Activated CD4-positive, alpha-beta T cell treated with anti-CD3 and anti-CD28 coated beads, Interleukin-2, amount 10 ng/mL, durations not matched to agents 24 days and 14 days (primary cell): ENCODE data around the gene MYRF. TPM values are rescaled to one million over a fixed set of nuclear protein-coding genes. Genes with fewer than 3 reads are reported as not detected.
A peak's percentile ranks its signal among the peaks of the same experiment; 100 is the strongest.

Experiments
- DNase-seq: peaks from one replicate; pipeline ENCODE4 v3.0.0; 2022
- H3K27ac Mint-ChIP-seq: one replicate; pipeline ENCODE4 v1.8.0; 2022; ENCODE audit warnings: mild to moderate bottlenecking, mixed read lengths
- H3K27me3 Mint-ChIP-seq: one replicate; pipeline ENCODE4 v1.8.0; 2022; ENCODE audit warnings: mixed read lengths
- H3K36me3 Mint-ChIP-seq: one replicate; pipeline ENCODE4 v1.8.0; 2022; ENCODE audit warnings: low read depth, mild to moderate bottlenecking, mixed read lengths
- H3K4me1 Mint-ChIP-seq: one replicate; pipeline ENCODE4 v1.8.0; 2021; ENCODE audit warnings: mixed read lengths
- H3K4me3 Mint-ChIP-seq: one replicate; pipeline ENCODE4 v1.8.0; 2022; ENCODE audit warnings: mild to moderate bottlenecking, moderate library complexity, mixed read lengths
- H3K9me3 Mint-ChIP-seq: one replicate; pipeline ENCODE4 v1.8.0; 2021; ENCODE audit warnings: mixed read lengths
- intact Hi-C: fragments of 100-400 bp; cut with micrococcal nuclease; formaldehyde crosslinking; loops from one replicate; pipeline ENCODE4 v1.15.1; 2023
- total RNA-seq: library from RNA; stranded (reverse); gene quantifications from 2 replicates; pipeline ENCODE4 v1.2.3, GENCODE V29; 2022

The MYRF gene
- total RNA-seq, 1 donor from 2014 or later: 1.2 TPM

DNA sequence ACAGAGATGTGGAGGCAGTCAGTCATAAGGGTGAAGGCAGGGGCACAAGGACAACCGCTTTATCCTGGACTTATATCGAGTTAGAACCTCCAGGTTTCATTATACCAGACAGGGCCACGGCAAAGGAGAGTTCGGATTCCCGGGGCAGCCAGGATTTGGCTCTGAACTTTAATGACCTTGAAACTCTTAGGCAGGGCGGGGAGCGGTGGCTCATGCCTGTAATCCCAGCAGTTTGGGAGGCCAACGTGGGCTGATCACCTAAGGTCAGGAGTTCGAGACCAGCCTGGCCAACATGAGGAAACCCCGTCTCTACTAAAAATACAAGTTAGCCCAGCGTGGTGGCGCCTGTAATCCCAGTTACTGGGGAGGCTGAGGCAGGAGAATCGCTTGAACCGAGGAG, 1.1 kb upstream of the MYRF start:
- Mint-ChIP-seq H3K27me3 (peaks cover 25% of the 10 kb centered on the region), H3K36me3 (no peaks in the 10 kb centered on the region), H3K4me3 (peak overlapping the region; percentile 39), H3K4me1 (peaks cover 8% of the 10 kb centered on the region), H3K9me3 (no peaks in the 10 kb centered on the region), H3K27ac (no peak overlapping the region)
- no peak for DNase-seq
- intact Hi-C loops: no loop called here

DNA sequence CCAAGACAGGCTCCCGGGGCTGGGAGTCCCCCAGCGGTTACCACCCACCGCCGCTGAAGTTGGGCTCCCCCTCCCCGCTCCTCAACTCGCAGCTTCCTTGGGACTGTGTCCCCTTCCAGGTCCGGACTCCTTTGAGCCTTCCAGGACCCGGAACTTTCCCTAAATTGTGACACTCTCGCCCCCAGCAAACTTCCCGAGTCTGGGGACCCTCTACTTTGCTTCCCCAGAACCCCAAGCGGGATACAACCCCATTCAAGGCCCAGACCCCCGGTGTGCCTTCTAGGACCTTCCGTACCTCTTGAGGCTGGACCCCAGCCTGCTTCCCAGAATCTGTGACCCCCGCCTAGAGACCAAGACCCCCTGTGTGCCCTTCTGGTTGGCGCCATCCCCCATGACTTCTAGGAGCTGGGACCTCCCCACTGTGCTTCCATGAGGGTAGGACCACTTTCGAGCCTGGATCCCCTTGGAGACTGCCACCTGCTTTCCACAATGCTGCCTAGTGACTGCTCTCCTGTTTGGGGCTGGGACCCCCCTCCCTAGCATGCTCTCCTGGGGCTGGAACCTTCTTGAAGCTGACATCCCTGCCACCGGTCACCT, 587 bp downstream of the MYRF start:
- Mint-ChIP-seq H3K9me3 (no peaks in the 10 kb centered on the region), H3K27ac (no peak overlapping the region), H3K36me3 (no peaks in the 10 kb centered on the region), H3K4me3 (peak overlapping the region; percentile 75), H3K4me1 (peaks cover 10% of the 10 kb centered on the region), H3K27me3 (peaks cover 25% of the 10 kb centered on the region)
- intact Hi-C loops: loop anchor here (2.0 kb wide), 1 partner anchor 24 kb away; no protein-coding TSS in a partner anchor
- DNase-seq: no peak

- peaks cover 25% of the 10 kb centered on the region for H3K27me3 Mint-ChIP-seq
- no peak for DNase-seq
- H3K36me3 Mint-ChIP-seq: no peaks in the 10 kb centered on the region
- intact Hi-C loops: loop anchor here (2.0 kb wide), 1 partner anchor 23 kb away; no protein-coding TSS in a partner anchor
- H3K4me1 Mint-ChIP-seq: peaks cover 10% of the 10 kb centered on the region
- H3K9me3 Mint-ChIP-seq: no peaks in the 10 kb centered on the region
- peak overlapping the region; percentile 75 for H3K4me3 Mint-ChIP-seq
- H3K27ac Mint-ChIP-seq: peak overlapping the region; percentile 13
Observed at GRCh38 chr11:61753672-61754071, 1.2 kb downstream of the MYRF start.

- intact Hi-C loops: no loop called here
- no peaks in the 10 kb centered on the region for H3K36me3 Mint-ChIP-seq
- peaks cover 22% of the 10 kb centered on the region for H3K27me3 Mint-ChIP-seq
- H3K4me3 Mint-ChIP-seq: no peak overlapping the region
- H3K9me3 Mint-ChIP-seq: no peaks in the 10 kb centered on the region
- H3K27ac Mint-ChIP-seq: no peak overlapping the region
- H3K4me1 Mint-ChIP-seq: peaks cover 10% of the 10 kb centered on the region
- DNase-seq: no peak
Observed at GRCh38 chr11:61754534-61755482, 2.4 kb downstream of the MYRF start.

GRCh38 chr11:61756147-61756451, 3.7 kb downstream of the MYRF start:
- Mint-ChIP-seq H3K27ac (peak overlapping the region; percentile 60), H3K27me3 (peaks cover 17% of the 10 kb centered on the region), H3K36me3 (no peaks in the 10 kb centered on the region), H3K9me3 (no peaks in the 10 kb centered on the region), H3K4me1 (peaks cover 9% of the 10 kb centered on the region), H3K4me3 (no peak overlapping the region)
- DNase-seq: no peak
- intact Hi-C loops: no loop called here

GRCh38 chr11:61756452-61757212, 4.2 kb downstream of the MYRF start:
- no peaks in the 10 kb centered on the region for H3K36me3 Mint-ChIP-seq
- DNase-seq: no peak
- peaks cover 8% of the 10 kb centered on the region for H3K4me1 Mint-ChIP-seq
- H3K27ac Mint-ChIP-seq: peak overlapping the region; percentile 60
- H3K9me3 Mint-ChIP-seq: no peaks in the 10 kb centered on the region
- no peak overlapping the region for H3K4me3 Mint-ChIP-seq
- intact Hi-C loops: no loop called here
- peaks cover 14% of the 10 kb centered on the region for H3K27me3 Mint-ChIP-seq

- DNase-seq: no peak
- Mint-ChIP-seq H3K36me3 (no peaks in the 10 kb centered on the region), H3K27ac (no peak overlapping the region), H3K4me3 (no peak overlapping the region), H3K4me1 (peaks cover 8% of the 10 kb centered on the region), H3K9me3 (no peaks in the 10 kb centered on the region), H3K27me3 (peaks cover 15% of the 10 kb centered on the region)
- intact Hi-C loops: no loop called here
Observed at GRCh38 chr11:61757213-61757862, 4.9 kb downstream of the MYRF start.

- intact Hi-C loops: no loop called here
- Mint-ChIP-seq H3K4me3 (no peak overlapping the region), H3K27ac (no peak overlapping the region), H3K36me3 (no peaks in the 10 kb centered on the region), H3K4me1 (peaks cover 5% of the 10 kb centered on the region), H3K9me3 (no peaks in the 10 kb centered on the region), H3K27me3 (peaks cover 3% of the 10 kb centered on the region)
- no peak for DNase-seq
Observed at GRCh38 chr11:61760946-61761345, 8.5 kb downstream of the MYRF start.

DNA sequence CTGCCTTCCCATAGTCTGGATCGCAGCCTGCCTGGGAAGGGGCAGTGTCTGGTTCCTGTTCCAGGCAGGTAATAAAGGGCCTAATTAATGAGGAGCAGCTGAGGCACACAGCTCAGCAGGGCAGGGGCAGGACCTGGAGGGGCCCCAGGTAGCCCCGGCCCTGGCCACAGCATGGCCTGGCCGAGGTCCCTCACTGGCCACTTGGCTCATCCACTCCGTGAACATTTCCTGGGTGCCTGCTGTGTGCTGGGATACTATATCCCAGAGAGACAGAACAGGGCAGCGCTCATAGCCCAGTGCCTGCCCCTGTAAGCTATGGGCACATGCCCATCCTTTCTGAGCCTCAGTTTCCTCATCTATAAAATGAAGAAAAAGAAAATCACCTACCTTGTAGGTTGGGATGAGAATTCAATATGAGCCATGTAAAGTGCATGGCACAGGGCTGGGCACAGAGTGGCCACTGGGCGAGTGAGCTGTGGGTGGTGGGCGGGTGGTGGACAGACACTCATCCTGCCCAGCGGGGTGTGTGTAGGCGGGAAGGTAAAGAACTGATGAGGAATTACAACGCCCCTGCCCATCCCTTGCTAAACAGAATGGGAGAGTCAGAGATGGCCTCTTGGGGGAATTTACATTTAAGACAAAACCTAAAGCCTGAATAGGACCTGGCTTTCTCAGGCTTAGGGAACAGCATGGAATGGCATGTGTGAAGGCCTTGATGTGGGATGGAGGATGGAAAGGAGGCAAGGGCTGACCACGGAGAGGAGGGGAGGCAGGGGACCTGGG, 9.2 kb downstream of the MYRF start:
- H3K27ac Mint-ChIP-seq: no peak overlapping the region
- H3K27me3 Mint-ChIP-seq: peaks cover 3% of the 10 kb centered on the region
- intact Hi-C loops: no loop called here
- no peak overlapping the region for H3K4me3 Mint-ChIP-seq
- no peaks in the 10 kb centered on the region for H3K9me3 Mint-ChIP-seq
- no peaks in the 10 kb centered on the region for H3K4me1 Mint-ChIP-seq
- no peak for DNase-seq
- H3K36me3 Mint-ChIP-seq: no peaks in the 10 kb centered on the region

- peaks cover 3% of the 10 kb centered on the region for H3K27me3 Mint-ChIP-seq
- no peak overlapping the region for H3K27ac Mint-ChIP-seq
Observed at GRCh38 chr11:61762223-61762615, 9.8 kb downstream of the MYRF start.

DNA sequence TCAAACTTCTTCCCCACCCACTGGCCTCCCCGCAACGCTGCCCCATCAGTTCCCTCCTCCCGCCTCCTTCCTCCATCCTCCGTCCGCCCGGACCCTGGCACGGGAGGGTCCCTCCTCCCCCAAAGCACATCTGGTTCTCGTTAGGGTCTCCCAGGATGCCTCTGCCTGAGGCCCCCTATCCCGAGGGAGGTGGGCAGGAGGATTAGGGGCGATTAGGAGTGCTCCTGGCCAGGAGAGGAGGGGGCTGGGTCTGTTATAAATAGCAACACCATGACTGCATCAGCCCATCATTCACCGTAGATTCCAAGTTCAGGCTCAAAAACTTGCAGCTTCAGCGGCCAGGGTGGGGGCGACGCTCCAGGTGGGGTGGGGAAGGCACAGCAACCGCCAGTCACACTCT, 10.4 kb downstream of the MYRF start:
- Mint-ChIP-seq H3K36me3 (no peaks in the 10 kb centered on the region), H3K4me3 (no peak overlapping the region), H3K27me3 (peaks cover 3% of the 10 kb centered on the region), H3K4me1 (no peaks in the 10 kb centered on the region), H3K27ac (no peak overlapping the region), H3K9me3 (no peaks in the 10 kb centered on the region)
- intact Hi-C loops: no loop called here
- DNase-seq: no peak

More at GRCh38 chr11:61762223-61762615, 9.8 kb downstream of the MYRF start:
- Mint-ChIP-seq H3K4me3 (no peak overlapping the region), H3K36me3 (no peaks in the 10 kb centered on the region), H3K9me3 (no peaks in the 10 kb centered on the region), H3K4me1 (no peaks in the 10 kb centered on the region)
- intact Hi-C loops: no loop called here
- DNase-seq: no peak

GRCh38 chr11:61763930-61764605, 11.6 kb downstream of the MYRF start:
- DNase-seq: no peak
- Mint-ChIP-seq H3K27ac (no peak overlapping the region), H3K9me3 (no peaks in the 10 kb centered on the region), H3K4me1 (no peaks in the 10 kb centered on the region), H3K36me3 (no peaks in the 10 kb centered on the region), H3K27me3 (peaks cover 3% of the 10 kb centered on the region), H3K4me3 (no peak overlapping the region)
- intact Hi-C loops: no loop called here
